Endothelial cell of umbilical vein (primary cell): Measurements from ENCODE around the gene KANSL1. TPM values are rescaled to one million over a fixed set of nuclear protein-coding genes. Genes with fewer than 3 reads are reported as not detected.

ENCODE experiments used
- BruUV-seq: library from RNA; stranded (reverse); fragments of 400-500 nt; replicated peaks from 2 replicates; lab custom pipeline; 2021; lab: Mats Ljungman, UMichigan
- CTCF ChIA-PET: fragments of 300-600, 350-600 bp; sonication (Branson Sonifier 250); formaldehyde crosslinking; loops from one replicate; lab custom pipeline; 2021; ENCODE audit warnings: antibody characterized with exemption, inconsistent platforms; lab: Charles Lee
- POLR2A ChIA-PET: fragments of 300-600, 350-600 bp; sonication (Branson Sonifier 250); formaldehyde crosslinking; loops from one replicate; lab custom pipeline; 2021; ENCODE audit warnings: antibody characterized with exemption, inconsistent platforms; lab: Charles Lee
- DNase-seq: peaks from one replicate; pipeline ENCODE4 v3.0.0-alpha.2; 2011; ENCODE audit warnings: low read depth, low spot score
- FAIRE-seq: peaks from 2 replicates; lab custom pipeline; 2011; peaks lifted over from hg19 to GRCh38; lab: Jason Lieb, UNC
- H2AFZ ChIP-seq: 2 replicates; pipeline ENCODE4 v1.6.0; 2012; ENCODE audit warnings: low read depth, low read length, control low read depth, inconsistent platforms
- H3K27ac ChIP-seq: 2 replicates; pipeline ENCODE4 v1.5.1; 2011; ENCODE audit warnings: low read depth, mild to moderate bottlenecking, control low read depth, low read length, moderate library complexity; ENCODE audit not compliant: insufficient read depth
- H3K27me3 ChIP-seq, 2 experiments: 2 replicates each; pipeline versions ENCODE4 v1.6.0 to v1.6.1; 2011; ENCODE audit warnings: low read length in 2 of 2, mixed read lengths in 1 of 2; ENCODE audit not compliant: control insufficient read depth in 2 of 2, insufficient read depth in 2 of 2
- H3K36me3 ChIP-seq, 2 experiments: 2 replicates in 1 of 2; 3 replicates in 1 of 2; pipeline ENCODE4 v1.5.1; 2011; ENCODE audit warnings: low read length in 2 of 2, mild to moderate bottlenecking in 1 of 2, moderate library complexity in 1 of 2; ENCODE audit not compliant: control insufficient read depth in 2 of 2, insufficient read depth in 2 of 2; ENCODE audit errors: extremely low read depth in 1 of 2
- H3K4me1 ChIP-seq: 3 replicates; pipeline ENCODE4 v1.5.1; 2011; ENCODE audit warnings: mild to moderate bottlenecking, low read length; ENCODE audit not compliant: control insufficient read depth, insufficient read depth; ENCODE audit errors: extremely low read depth
- H3K4me2 ChIP-seq: 2 replicates; pipeline ENCODE4 v1.6.1; 2011; ENCODE audit warnings: low read length, control low read depth, mixed read lengths; ENCODE audit not compliant: insufficient read depth
- H3K4me3 ChIP-seq, 3 experiments: fragments of 200-600 bp in 1 of 3; sonication (generic), shearing (Covaris generic) in 1 of 3; replicated peaks in 1 of 3; 2 replicates each; pipeline ENCODE4 v1.5.1; 2011 to 2016; ENCODE audit warnings: control low read depth in 3 of 3, low read length in 3 of 3, mild to moderate bottlenecking in 2 of 3, inconsistent platforms in 1 of 3, low read depth in 1 of 3, moderate library complexity in 1 of 3; ENCODE audit not compliant: insufficient read depth in 1 of 3
- H3K79me2 ChIP-seq: 2 replicates; pipeline ENCODE4 v1.6.0; 2012; ENCODE audit warnings: low read length, inconsistent platforms; ENCODE audit not compliant: control insufficient read depth, insufficient read depth
- H3K9ac ChIP-seq: replicated peaks from 2 replicates; pipeline ENCODE3; 2011; ENCODE audit warnings: low read length, control low read depth; ENCODE audit not compliant: insufficient read depth; ENCODE audit errors: extremely low read depth
- H3K9me1 ChIP-seq: replicated peaks from 3 replicates; pipeline ENCODE4 v1.6.0; 2011; ENCODE audit warnings: mild to moderate bottlenecking, low read length; ENCODE audit not compliant: control insufficient read depth, insufficient read depth; ENCODE audit errors: extremely low read depth
- H3K9me3 ChIP-seq: replicated peaks from 2 replicates; pipeline ENCODE4 v1.5.1; 2012; ENCODE audit warnings: low read length, inconsistent platforms; ENCODE audit not compliant: control insufficient read depth, insufficient read depth
- H4K20me1 ChIP-seq: replicated peaks from 2 replicates; pipeline ENCODE3; 2011; ENCODE audit warnings: mild to moderate bottlenecking, low read length; ENCODE audit not compliant: control insufficient read depth, insufficient read depth; ENCODE audit errors: extremely low read depth
- CTCF ChIP-seq, 2 donors: IDR thresholded peaks; 1 replicate in 1 of 2; 2 replicates in 1 of 2; pipeline ENCODE4 v1.5.1; 2011; ENCODE audit warnings: low read length in 2 of 2, mild to moderate bottlenecking in 2 of 2, moderate library complexity in 2 of 2, control low read depth in 1 of 2, inconsistent platforms in 1 of 2, low read depth in 1 of 2; ENCODE audit not compliant: insufficient read depth in 1 of 2; ENCODE audit errors: extremely low read depth in 1 of 2
- EZH2 ChIP-seq: IDR thresholded peaks from 2 replicates; pipeline ENCODE4 v1.6.1; 2012; ENCODE audit warnings: borderline replicate concordance, low read depth, mild to moderate bottlenecking, moderate library complexity, low read length, inconsistent platforms; ENCODE audit not compliant: severe bottlenecking
- FOS ChIP-seq: IDR thresholded peaks from 2 replicates; pipeline ENCODE4 v1.6.1; 2011; ENCODE audit warnings: mild to moderate bottlenecking, low read length, moderate library complexity, borderline replicate concordance; ENCODE audit not compliant: insufficient read depth
- GATA2 ChIP-seq: IDR thresholded peaks from 2 replicates; pipeline ENCODE4 v1.7.0; 2011; ENCODE audit warnings: low read depth, mild to moderate bottlenecking, moderate library complexity, mixed read lengths, low read length; ENCODE audit not compliant: insufficient read length, insufficient read depth
- JUN ChIP-seq: IDR thresholded peaks from 2 replicates; pipeline ENCODE4 v1.6.1; 2011; ENCODE audit warnings: borderline replicate concordance, low read depth; ENCODE audit not compliant: insufficient read length, insufficient read depth
- MAX ChIP-seq: IDR thresholded peaks from 2 replicates; pipeline ENCODE4 v1.6.1; 2011; ENCODE audit not compliant: insufficient read depth, insufficient read length
- MYC ChIP-seq: IDR thresholded peaks from one replicate; pipeline ENCODE4 v1.6.1; 2011; ENCODE audit warnings: mild to moderate bottlenecking, low read depth, low read length
- POLR2A ChIP-seq: IDR thresholded peaks from 2 replicates; pipeline ENCODE4 v1.6.1; 2012; ENCODE audit warnings: low read depth, mild to moderate bottlenecking, control low read depth, low read length
- POLR2AphosphoS5 ChIP-seq: IDR thresholded peaks from 2 replicates; pipeline ENCODE4 v1.6.1; 2012; ENCODE audit warnings: low read depth, mild to moderate bottlenecking, control low read depth, low read length, moderate library complexity; ENCODE audit not compliant: insufficient read depth
- dilution Hi-C: fragments of 300-500 bp; cut with MboI; formaldehyde crosslinking; loops from one replicate; pipeline ENCODE4 v1.15.0; 2019; ENCODE audit warnings: low sequenced_read_pairs; ENCODE audit not compliant: extremely low pct_ligation_motif_present
- intact Hi-C: fragments of 100-400 bp; cut with micrococcal nuclease; formaldehyde crosslinking; loops from one replicate; pipeline ENCODE4 v1.10.0; 2022
- polyA plus RNA-seq, 4 experiments: library from polyadenylated mRNA; depleted of rRNA in 3 of 4; stranded (reverse) in 3 of 4; unstranded in 1 of 4; fragments of >200 nt; gene quantifications; 2 replicates each; pipeline versions ENCODE4 v1.2.1 to v1.2.3, GENCODE V29; 2011 to 2012; ENCODE audit warnings: missing spikeins in 1 of 4
- total RNA-seq: library from RNA; stranded (reverse); gene quantifications from 2 replicates; pipeline ENCODE4 v1.2.3, GENCODE V29; 2021

KANSL1 gene
- total and polyA plus RNA-seq, 2 donors (not counting 3 experiments of a cell fraction or from before 2014, with no cell fraction given) = 29.1 to 74.0 TPM

DNA sequence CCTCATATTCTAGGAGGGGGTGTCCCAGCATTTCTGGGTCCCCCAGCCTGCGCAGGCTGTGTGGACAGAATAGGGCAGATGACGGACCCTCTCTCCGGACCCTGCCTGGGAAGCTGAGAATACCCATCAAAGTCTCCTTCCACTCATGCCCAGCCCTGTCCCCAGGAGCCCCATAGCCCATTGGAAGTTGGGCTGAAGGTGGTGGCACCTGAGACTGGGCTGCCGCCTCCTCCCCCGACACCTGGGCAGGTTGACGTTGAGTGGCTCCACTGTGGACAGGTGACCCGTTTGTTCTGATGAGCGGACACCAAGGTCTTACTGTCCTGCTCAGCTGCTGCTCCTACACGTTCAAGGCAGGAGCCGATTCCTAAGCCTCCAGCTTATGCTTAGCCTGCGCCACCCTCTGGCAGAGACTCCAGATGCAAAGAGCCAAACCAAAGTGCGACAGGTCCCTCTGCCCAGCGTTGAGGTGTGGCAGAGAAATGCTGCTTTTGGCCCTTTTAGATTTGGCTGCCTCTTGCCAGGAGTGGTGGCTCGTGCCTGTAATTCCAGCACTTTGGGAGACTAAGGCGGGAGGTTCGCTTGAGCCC is 182.5 kb downstream of the KANSL1 start:
- H4K20me1 ChIP-seq = no peaks in the 10 kb centered on the region
- ChIA-PET CTCF (interaction anchor here (1.8 kb wide), 1 partner anchor 202 kb away, joined by 4 read pairs; no protein-coding TSS in a partner anchor), POLR2A (no interaction called here)
- H3K27ac ChIP-seq = no peak overlapping the region
- no peaks in the 10 kb centered on the region for H3K36me3 ChIP-seq
- H3K4me1 ChIP-seq = no peaks in the 10 kb centered on the region
- no peak overlapping the region for H3K4me2 ChIP-seq
- H3K9me1 ChIP-seq = no peaks in the 10 kb centered on the region
- dilution Hi-C loops = no loop called here
- H3K79me2 ChIP-seq = no peaks in the 10 kb centered on the region
- peaks cover 0 to 2% of the 10 kb centered on the region in 2 experiments for H3K27me3 ChIP-seq
- no TSS peak for BruUV-seq
- intact Hi-C loops = no loop called here
- H3K9ac ChIP-seq = no peak overlapping the region
- H3K9me3 ChIP-seq = no peaks in the 10 kb centered on the region
- H3K4me3 ChIP-seq = no peak overlapping the region
- DNase-seq (no peak), FAIRE-seq (no peak)
- H2AFZ ChIP-seq = no peak overlapping the region
- no peak for TF ChIP-seq POLR2AphosphoS5

DNA sequence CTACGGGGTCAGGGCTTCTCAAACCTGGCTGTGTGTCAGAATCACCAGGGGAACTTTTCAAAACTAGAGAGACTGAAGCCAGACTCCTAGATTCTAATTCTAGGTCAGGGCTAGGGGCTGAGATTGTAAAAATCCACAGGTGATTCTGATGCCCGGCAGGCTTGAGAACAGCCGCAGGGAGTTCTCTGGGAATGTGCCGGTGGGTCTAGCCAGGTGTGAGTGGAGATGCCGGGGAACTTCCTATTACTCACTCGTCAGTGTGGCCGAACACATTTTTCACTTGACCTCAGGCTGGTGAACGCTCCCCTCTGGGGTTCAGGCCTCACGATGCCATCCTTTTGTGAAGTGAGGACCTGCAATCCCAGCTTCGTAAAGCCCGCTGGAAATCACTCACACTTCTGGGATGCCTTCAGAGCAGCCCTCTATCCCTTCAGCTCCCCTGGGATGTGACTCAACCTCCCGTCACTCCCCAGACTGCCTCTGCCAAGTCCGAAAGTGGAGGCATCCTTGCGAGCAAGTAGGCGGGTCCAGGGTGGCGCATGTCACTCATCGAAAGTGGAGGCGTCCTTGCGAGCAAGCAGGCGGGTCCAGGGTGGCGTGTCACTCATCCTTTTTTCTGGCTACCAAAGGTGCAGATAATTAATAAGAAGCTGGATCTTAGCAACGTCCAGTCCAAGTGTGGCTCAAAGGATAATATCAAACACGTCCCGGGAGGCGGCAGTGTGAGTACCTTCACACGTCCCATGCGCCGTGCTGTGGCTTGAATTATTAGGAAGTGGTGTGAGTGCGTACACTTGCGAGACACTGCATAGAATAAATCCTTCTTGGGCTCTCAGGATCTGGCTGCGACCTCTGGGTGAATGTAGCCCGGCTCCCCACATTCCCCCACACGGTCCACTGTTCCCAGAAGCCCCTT is 183.3 kb downstream of the KANSL1 start:
- DNase-seq (no peak), FAIRE-seq (no peak)
- no peaks in the 10 kb centered on the region for H3K79me2 ChIP-seq
- H3K27me3 ChIP-seq = peaks cover 0 to 2% of the 10 kb centered on the region in 2 experiments
- H3K9me3 ChIP-seq = no peaks in the 10 kb centered on the region
- TF ChIP-seq EZH2 = no peak
- no peak for TF ChIP-seq POLR2AphosphoS5
- TF ChIP-seq MAX = no peak
- no peak for TF ChIP-seq CTCF (IDR thresholded peaks at IDR 0.05; ENCODE audit: extremely low read depth in 1 of 2, insufficient read depth in 1 of 2, low read depth in 1 of 2, low read length in 2 of 2)
- TF ChIP-seq MYC = no peak
- no peak for TF ChIP-seq GATA2
- no peak for TF ChIP-seq POLR2A
- TF ChIP-seq FOS = no peak
- TF ChIP-seq JUN = no peak
- H3K4me2 ChIP-seq = no peak overlapping the region
- CTCF ChIA-PET = interaction anchor here (1.8 kb wide), 1 partner anchor 203 kb away, joined by 4 read pairs; no protein-coding TSS in a partner anchor
- POLR2A ChIA-PET = no interaction called here
- H4K20me1 ChIP-seq = no peaks in the 10 kb centered on the region
- intact Hi-C loops (no loop called here), dilution Hi-C loops (no loop called here)
- no peaks in the 10 kb centered on the region for H3K4me1 ChIP-seq
- H3K9me1 ChIP-seq = no peaks in the 10 kb centered on the region
- no peak overlapping the region for H3K9ac ChIP-seq
- BruUV-seq = no TSS peak
- no peak overlapping the region for H2AFZ ChIP-seq
- no peaks in the 10 kb centered on the region for H3K36me3 ChIP-seq
- no peak overlapping the region for H3K4me3 ChIP-seq
- H3K27ac ChIP-seq = no peak overlapping the region
